ENCODE measurements around the gene IGFBP7.

The IGFBP7 gene

DNA sequence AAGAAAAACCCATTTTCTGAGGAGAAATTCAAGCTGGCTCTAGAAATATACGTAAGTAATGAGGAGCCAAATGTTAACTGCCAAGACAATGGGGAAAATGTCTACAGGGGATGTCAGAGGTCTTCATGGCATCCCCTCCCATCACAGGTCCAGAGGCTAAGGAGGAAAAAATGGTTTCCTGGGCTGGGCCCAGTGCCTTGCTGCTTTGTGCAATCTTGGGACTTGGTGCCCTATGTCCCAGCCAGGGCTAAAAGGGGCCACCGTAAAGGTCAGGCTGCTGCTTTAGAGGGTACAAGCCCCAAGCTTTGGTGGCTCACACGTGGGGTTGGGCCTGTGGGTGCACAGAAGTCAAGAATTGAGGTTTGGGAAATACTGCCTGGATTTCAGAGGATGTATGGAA, 17.2 kb upstream of the IGFBP7 start:
- no peak overlapping the region for H3K9ac ChIP-seq (ENCODE audit: low read length)
- peaks cover 19% of the 10 kb centered on the region for H3K9me3 ChIP-seq (ENCODE audit: control insufficient read depth, low read length)
- no peaks in the 10 kb centered on the region for H3K4me1 ChIP-seq (ENCODE audit: control insufficient read depth, insufficient read depth, low read length)
- peaks cover 14% of the 10 kb centered on the region for H3K27me3 ChIP-seq (replicated peaks; ENCODE audit: control insufficient read depth, insufficient read depth, low read length)
- H3K36me3 ChIP-seq (ENCODE audit: control insufficient read depth, insufficient read depth, low read length, severe bottlenecking): no peaks in the 10 kb centered on the region
- DNase-seq (ENCODE audit: low read depth): no peak
- no peak overlapping the region for H3K4me3 ChIP-seq (ENCODE audit: low read length)

DNA sequence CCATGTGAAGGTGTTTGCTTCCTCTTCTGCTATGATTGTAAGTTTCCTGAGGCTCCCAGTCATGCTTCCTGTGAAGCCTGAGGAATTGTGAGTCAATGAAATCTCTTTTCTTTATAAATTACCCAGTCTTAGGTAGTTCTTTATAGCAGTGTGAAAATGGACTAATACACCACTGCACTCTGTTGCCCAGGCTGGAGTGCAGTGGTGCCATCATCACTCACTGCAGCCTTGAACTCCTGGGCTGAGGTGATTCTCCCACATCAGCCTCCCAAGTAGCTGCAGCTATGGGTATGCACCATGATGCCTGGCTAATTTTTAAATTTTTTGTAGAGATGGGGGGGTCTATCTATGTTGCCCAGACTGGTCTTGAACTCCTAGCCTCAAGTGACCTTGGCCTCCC, 15.8 kb upstream of the IGFBP7 start:
- H3K9ac ChIP-seq (ENCODE audit: low read length): no peak overlapping the region
- H3K4me1 ChIP-seq (ENCODE audit: control insufficient read depth, insufficient read depth, low read length): no peaks in the 10 kb centered on the region
- peaks cover 19% of the 10 kb centered on the region for H3K9me3 ChIP-seq (ENCODE audit: control insufficient read depth, low read length)
- peaks cover 7% of the 10 kb centered on the region for H3K27me3 ChIP-seq (replicated peaks; ENCODE audit: control insufficient read depth, insufficient read depth, low read length)
- H3K4me3 ChIP-seq (ENCODE audit: low read length): no peak overlapping the region
- H3K36me3 ChIP-seq (ENCODE audit: control insufficient read depth, insufficient read depth, low read length, severe bottlenecking): no peaks in the 10 kb centered on the region
- DNase-seq (ENCODE audit: low read depth): no peak

DNA sequence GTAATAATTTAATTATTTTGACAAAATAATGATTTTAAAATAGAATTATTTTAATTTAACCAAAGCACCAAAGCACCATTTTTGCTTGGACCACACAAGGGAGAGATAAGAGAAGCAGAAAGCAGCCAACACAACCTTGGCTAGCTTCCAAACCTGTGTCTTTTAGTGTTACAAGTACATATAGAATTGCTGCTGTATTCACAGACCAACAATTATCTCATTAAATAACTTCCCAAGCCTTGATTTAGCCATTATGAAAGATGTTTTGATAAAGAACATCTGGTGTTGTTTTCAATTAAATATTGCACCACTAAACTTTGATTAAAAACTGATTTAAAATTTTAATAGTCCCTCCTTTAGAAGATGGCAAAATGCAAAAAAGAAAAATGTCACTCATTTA, 14.0 kb upstream of the IGFBP7 start:
- H3K27me3 ChIP-seq (replicated peaks; ENCODE audit: control insufficient read depth, insufficient read depth, low read length): no peaks in the 10 kb centered on the region
- no peak for DNase-seq (ENCODE audit: low read depth)
- no peak overlapping the region for H3K4me3 ChIP-seq (ENCODE audit: low read length)
- peaks cover 9% of the 10 kb centered on the region for H3K4me1 ChIP-seq (ENCODE audit: control insufficient read depth, insufficient read depth, low read length)
- peaks cover 19% of the 10 kb centered on the region for H3K9me3 ChIP-seq (ENCODE audit: control insufficient read depth, low read length)
- no peaks in the 10 kb centered on the region for H3K36me3 ChIP-seq (ENCODE audit: control insufficient read depth, insufficient read depth, low read length, severe bottlenecking)
- no peak overlapping the region for H3K9ac ChIP-seq (ENCODE audit: low read length)

- Histone ChIP-seq H3K4me1 (ENCODE audit: control insufficient read depth, insufficient read depth, low read length) (peaks cover 18% of the 10 kb centered on the region), H3K27me3 (replicated peaks; ENCODE audit: control insufficient read depth, insufficient read depth, low read length) (no peaks in the 10 kb centered on the region), H3K9ac (ENCODE audit: low read length) (no peak overlapping the region), H3K4me3 (ENCODE audit: low read length) (no peak overlapping the region), H3K36me3 (ENCODE audit: control insufficient read depth, insufficient read depth, low read length, severe bottlenecking) (no peaks in the 10 kb centered on the region), H3K9me3 (ENCODE audit: control insufficient read depth, low read length) (peaks cover 19% of the 10 kb centered on the region)
- no peak for DNase-seq (ENCODE audit: low read depth)
These were observed 12.8 kb upstream of the IGFBP7 start for GRCh38 chr4:57122959-57123358.

DNA sequence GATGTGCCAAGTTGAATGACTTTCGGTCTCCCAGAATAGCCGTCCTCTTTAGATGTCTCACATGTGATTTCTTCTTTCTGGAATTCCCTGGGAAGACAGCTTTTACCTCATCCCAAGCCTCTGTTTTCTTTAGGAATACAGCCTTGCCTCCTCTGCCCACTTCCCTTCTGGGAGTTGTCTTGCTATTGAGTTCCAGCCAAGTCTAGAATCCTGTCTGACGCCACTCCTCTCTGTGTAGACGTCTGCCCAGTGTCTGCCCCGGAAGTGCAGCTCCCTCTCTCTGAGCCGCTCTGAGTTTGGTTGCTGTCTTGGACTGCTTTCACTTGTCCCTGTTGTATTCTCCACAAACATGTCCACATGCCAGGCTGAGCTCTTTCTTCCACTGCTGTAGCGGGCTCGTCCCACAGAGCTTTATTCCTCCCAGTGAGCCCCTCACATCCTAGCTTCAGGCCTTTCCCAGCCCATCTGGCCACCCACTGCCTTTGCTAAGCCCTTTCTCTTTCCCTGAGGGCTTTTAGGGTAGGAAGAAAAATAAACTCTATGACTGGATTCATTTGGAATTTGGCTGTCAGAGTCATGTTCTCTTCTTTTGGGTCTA, 9.0 kb upstream of the IGFBP7 start:
- Histone ChIP-seq H3K9me3 (ENCODE audit: control insufficient read depth, low read length) (peaks cover 9% of the 10 kb centered on the region), H3K27me3 (replicated peaks; ENCODE audit: control insufficient read depth, insufficient read depth, low read length) (peaks cover 6% of the 10 kb centered on the region), H3K4me3 (ENCODE audit: low read length) (peak overlapping the region; percentile 71), H3K9ac (ENCODE audit: low read length) (peak overlapping the region; percentile 74), H3K4me1 (ENCODE audit: control insufficient read depth, insufficient read depth, low read length) (peaks cover 18% of the 10 kb centered on the region), H3K36me3 (ENCODE audit: control insufficient read depth, insufficient read depth, low read length, severe bottlenecking) (no peaks in the 10 kb centered on the region)
- peak; percentile 95 for DNase-seq (ENCODE audit: low read depth)

DNA sequence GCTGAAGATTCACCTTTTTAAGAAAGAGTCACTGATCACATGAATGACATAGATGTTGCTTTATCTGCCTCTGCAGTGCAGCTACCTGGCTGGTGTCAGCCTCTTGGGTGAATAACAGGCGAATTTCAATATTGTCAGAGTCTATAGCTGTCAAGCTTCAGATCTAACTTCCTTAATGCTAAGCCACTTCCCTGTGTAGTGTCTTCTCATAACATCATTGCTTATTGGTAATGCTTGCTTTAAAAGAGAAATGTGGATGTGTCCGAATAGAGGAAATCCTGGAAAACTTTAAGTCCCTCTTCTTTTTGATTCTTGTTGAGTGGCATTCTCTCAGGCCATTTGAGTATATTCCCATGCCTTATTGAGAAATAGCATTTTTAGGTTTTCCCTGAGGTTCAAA, 7.3 kb upstream of the IGFBP7 start:
- H3K27me3 ChIP-seq (replicated peaks; ENCODE audit: control insufficient read depth, insufficient read depth, low read length): peaks cover 6% of the 10 kb centered on the region
- peaks cover under 1% of the 10 kb centered on the region for H3K9me3 ChIP-seq (ENCODE audit: control insufficient read depth, low read length)
- DNase-seq (ENCODE audit: low read depth): no peak
- H3K36me3 ChIP-seq (ENCODE audit: control insufficient read depth, insufficient read depth, low read length, severe bottlenecking): no peaks in the 10 kb centered on the region
- H3K4me3 ChIP-seq (ENCODE audit: low read length): no peak overlapping the region
- H3K9ac ChIP-seq (ENCODE audit: low read length): no peak overlapping the region
- peaks cover 18% of the 10 kb centered on the region for H3K4me1 ChIP-seq (ENCODE audit: control insufficient read depth, insufficient read depth, low read length)

DNA sequence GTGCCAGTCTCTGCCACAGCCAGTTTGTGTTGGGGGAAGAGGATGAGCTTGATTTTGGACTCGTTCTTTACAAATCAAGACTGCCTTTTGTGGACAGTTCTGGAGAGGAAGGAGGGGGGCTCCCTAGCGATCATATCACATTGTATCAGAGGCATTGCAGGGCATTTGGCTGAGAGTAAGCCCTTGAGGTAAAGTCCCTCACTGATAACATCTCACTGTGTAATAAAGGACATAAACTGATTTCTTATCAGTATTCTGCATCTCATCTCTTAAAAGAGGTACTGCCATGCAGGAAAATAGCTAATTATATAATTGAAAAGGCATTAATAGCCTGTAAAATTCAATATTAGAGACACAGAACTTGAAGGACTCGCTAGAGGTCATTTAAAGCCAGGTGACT, 6.1 kb upstream of the IGFBP7 start:
- no peak overlapping the region for H3K9ac ChIP-seq (ENCODE audit: low read length)
- H3K9me3 ChIP-seq (ENCODE audit: control insufficient read depth, low read length): no peaks in the 10 kb centered on the region
- peaks cover 6% of the 10 kb centered on the region for H3K27me3 ChIP-seq (replicated peaks; ENCODE audit: control insufficient read depth, insufficient read depth, low read length)
- no peak for DNase-seq (ENCODE audit: low read depth)
- H3K36me3 ChIP-seq (ENCODE audit: control insufficient read depth, insufficient read depth, low read length, severe bottlenecking): no peaks in the 10 kb centered on the region
- peaks cover 21% of the 10 kb centered on the region for H3K4me1 ChIP-seq (ENCODE audit: control insufficient read depth, insufficient read depth, low read length)
- no peak overlapping the region for H3K4me3 ChIP-seq (ENCODE audit: low read length)

- DNase-seq (ENCODE audit: low read depth): no peak
- Histone ChIP-seq H3K4me3 (ENCODE audit: low read length) (no peak overlapping the region), H3K9ac (ENCODE audit: low read length) (no peak overlapping the region), H3K4me1 (ENCODE audit: control insufficient read depth, insufficient read depth, low read length) (peaks cover 27% of the 10 kb centered on the region), H3K9me3 (ENCODE audit: control insufficient read depth, low read length) (no peaks in the 10 kb centered on the region), H3K27me3 (replicated peaks; ENCODE audit: control insufficient read depth, insufficient read depth, low read length) (peaks cover 6% of the 10 kb centered on the region), H3K36me3 (ENCODE audit: control insufficient read depth, insufficient read depth, low read length, severe bottlenecking) (no peaks in the 10 kb centered on the region)
These were observed 4.8 kb upstream of the IGFBP7 start for GRCh38 chr4:57114973-57115372.

DNA sequence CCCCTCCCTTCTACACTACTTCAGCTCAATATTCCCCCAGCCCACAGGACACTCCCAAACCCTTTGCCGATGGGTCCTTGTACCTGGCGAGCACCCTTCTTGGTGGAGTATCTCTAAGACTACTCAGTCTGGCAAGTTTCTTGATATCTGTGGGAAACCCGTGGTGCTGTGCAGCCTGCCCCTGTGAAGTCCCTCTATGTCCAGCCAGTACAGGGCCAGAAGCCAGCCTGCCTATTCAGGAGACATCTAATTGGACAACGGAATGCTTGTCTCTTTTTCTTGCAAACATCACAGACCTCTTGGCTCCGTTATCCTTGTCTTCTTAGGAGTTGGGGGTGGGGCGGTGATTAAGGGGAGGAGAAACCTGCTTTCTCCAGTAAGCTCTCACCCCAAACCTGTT, 3.7 kb upstream of the IGFBP7 start:
- H3K4me3 ChIP-seq (ENCODE audit: low read length): no peak overlapping the region
- H3K4me1 ChIP-seq (ENCODE audit: control insufficient read depth, insufficient read depth, low read length): peaks cover 16% of the 10 kb centered on the region
- H3K36me3 ChIP-seq (ENCODE audit: control insufficient read depth, insufficient read depth, low read length, severe bottlenecking): no peaks in the 10 kb centered on the region
- DNase-seq (ENCODE audit: low read depth): no peak
- H3K9me3 ChIP-seq (ENCODE audit: control insufficient read depth, low read length): no peaks in the 10 kb centered on the region
- H3K27me3 ChIP-seq (replicated peaks; ENCODE audit: control insufficient read depth, insufficient read depth, low read length): peaks cover 6% of the 10 kb centered on the region
- H3K9ac ChIP-seq (ENCODE audit: low read length): no peak overlapping the region

GRCh38 chr4:57110640-57111511, 691 bp upstream of the IGFBP7 start:
- DNase-seq (ENCODE audit: low read depth): peak; percentile 78
- peak overlapping the region; percentile 83 for H3K4me3 ChIP-seq (ENCODE audit: low read length)
- H3K9me3 ChIP-seq (ENCODE audit: control insufficient read depth, low read length): peaks cover 9% of the 10 kb centered on the region
- no peaks in the 10 kb centered on the region for H3K36me3 ChIP-seq (ENCODE audit: control insufficient read depth, insufficient read depth, low read length, severe bottlenecking)
- peaks cover 9% of the 10 kb centered on the region for H3K4me1 ChIP-seq (ENCODE audit: control insufficient read depth, insufficient read depth, low read length)
- H3K27me3 ChIP-seq (replicated peaks; ENCODE audit: control insufficient read depth, insufficient read depth, low read length): peaks cover 2% of the 10 kb centered on the region
- H3K9ac ChIP-seq (ENCODE audit: low read length): peak overlapping the region; percentile 85

GRCh38 chr4:57109411-57109846, 756 bp downstream of the IGFBP7 start:
- peak; percentile 51 for DNase-seq (ENCODE audit: low read depth)
- Histone ChIP-seq H3K36me3 (ENCODE audit: control insufficient read depth, insufficient read depth, low read length, severe bottlenecking) (no peaks in the 10 kb centered on the region), H3K9ac (ENCODE audit: low read length) (peak overlapping the region; percentile 85), H3K9me3 (ENCODE audit: control insufficient read depth, low read length) (peaks cover 9% of the 10 kb centered on the region), H3K4me1 (ENCODE audit: control insufficient read depth, insufficient read depth, low read length) (peaks cover 15% of the 10 kb centered on the region), H3K4me3 (ENCODE audit: low read length) (peak overlapping the region; percentile 83), H3K27me3 (replicated peaks; ENCODE audit: control insufficient read depth, insufficient read depth, low read length) (no peaks in the 10 kb centered on the region)
